Measurements from ENCODE around the gene EVA1C.
"Not testable (repeated sequence)": the region's sequence is repeated elsewhere in the genome, so short reads cannot be mapped to it uniquely, and the experiment has no call there.

The EVA1C gene

DNA sequence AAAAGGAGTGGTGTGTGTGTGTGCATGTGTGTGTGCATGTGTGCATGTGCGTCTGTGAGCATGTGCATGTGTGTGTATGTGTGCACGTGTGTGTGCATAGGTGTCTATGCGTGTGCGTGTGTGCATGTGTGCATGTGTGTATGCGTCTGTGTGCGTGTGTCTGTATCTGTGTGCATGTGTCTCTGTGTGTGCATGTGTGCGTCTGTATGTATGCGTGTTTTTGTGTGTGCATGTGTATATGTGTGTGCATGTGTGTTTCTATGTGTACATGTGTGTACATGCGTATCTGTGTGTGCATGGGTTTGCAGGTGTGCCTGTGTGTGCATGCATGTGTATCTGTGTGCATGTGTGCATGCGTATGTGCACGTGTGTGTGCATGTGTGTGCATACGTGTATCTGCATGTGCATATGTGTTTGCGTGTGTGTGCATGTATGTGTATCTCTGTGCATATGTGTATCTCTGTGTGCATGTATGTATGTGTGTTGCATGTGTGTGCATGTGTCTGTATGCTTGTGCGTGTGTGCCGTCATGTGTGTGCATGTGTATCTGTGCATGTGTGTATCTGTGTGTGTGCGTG lies 94.9 kb downstream of the EVA1C start:
- Histone ChIP-seq H3K27ac (ENCODE audit: low read length) (no peak overlapping the region), H4K20me1 (ENCODE audit: insufficient read depth, low read length) (no peaks in the 10 kb centered on the region), H3K27me3 (ENCODE audit: low read depth, low read length) (no peaks in the 10 kb centered on the region), H3K9me3 (ENCODE audit: insufficient read depth, low read length) (no peaks in the 10 kb centered on the region), H3K4me1 (ENCODE audit: low read length) (no peaks in the 10 kb centered on the region), H2AFZ (ENCODE audit: low read depth, low read length) (no peak overlapping the region), H3K4me3 (ENCODE audit: low read length) (no peak overlapping the region), H3K4me2 (ENCODE audit: low read length) (no peak overlapping the region), H3K9ac (ENCODE audit: low read length) (no peak overlapping the region), H3K79me2 (ENCODE audit: low read length) (no peaks in the 10 kb centered on the region), H3K36me3 (replicated peaks; ENCODE audit: low read depth, low read length) (no peaks in the 10 kb centered on the region)
- TF ChIP-seq EZH2phosphoT487 (IDR thresholded peaks at IDR 0.05; ENCODE audit: low read depth): no peak
- TF ChIP-seq, protein P1, sequence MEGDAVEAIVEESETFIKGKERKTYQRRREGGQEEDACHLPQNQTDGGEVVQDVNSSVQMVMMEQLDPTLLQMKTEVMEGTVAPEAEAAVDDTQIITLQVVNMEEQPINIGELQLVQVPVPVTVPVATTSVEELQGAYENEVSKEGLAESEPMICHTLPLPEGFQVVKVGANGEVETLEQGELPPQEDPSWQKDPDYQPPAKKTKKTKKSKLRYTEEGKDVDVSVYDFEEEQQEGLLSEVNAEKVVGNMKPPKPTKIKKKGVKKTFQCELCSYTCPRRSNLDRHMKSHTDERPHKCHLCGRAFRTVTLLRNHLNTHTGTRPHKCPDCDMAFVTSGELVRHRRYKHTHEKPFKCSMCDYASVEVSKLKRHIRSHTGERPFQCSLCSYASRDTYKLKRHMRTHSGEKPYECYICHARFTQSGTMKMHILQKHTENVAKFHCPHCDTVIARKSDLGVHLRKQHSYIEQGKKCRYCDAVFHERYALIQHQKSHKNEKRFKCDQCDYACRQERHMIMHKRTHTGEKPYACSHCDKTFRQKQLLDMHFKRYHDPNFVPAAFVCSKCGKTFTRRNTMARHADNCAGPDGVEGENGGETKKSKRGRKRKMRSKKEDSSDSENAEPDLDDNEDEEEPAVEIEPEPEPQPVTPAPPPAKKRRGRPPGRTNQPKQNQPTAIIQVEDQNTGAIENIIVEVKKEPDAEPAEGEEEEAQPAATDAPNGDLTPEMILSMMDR (IDR thresholded peaks at IDR 0.05; ENCODE audit: low read depth, low read length): no peak

DNA sequence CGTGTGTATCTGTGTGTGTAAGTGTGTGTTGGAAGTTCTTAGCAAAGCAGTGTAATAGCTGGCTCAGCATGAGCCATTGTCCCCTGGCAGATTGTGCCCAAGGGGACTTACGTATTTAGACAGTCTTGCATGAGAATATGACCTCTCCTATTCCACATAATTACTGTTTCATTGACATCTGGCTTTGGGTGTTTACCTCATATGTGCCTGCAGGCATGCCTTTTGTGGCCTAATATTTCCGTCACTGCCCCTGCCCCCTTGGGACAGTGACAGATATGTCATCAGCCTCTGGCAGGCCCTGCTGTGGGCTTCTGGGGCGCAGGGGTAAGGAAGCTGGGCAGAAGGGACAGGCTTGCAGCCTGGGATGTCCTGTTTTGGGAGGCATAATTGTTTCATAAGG lies 95.5 kb downstream of the EVA1C start:
- not testable (repeated sequence) for H3K9ac ChIP-seq (ENCODE audit: low read length); H3K9me3 ChIP-seq (ENCODE audit: insufficient read depth, low read length); H3K27ac ChIP-seq (ENCODE audit: low read length); H3K4me2 ChIP-seq (ENCODE audit: low read length); H4K20me1 ChIP-seq (ENCODE audit: insufficient read depth, low read length); H3K4me1 ChIP-seq (ENCODE audit: low read length); H2AFZ ChIP-seq (ENCODE audit: low read depth, low read length); H3K79me2 ChIP-seq (ENCODE audit: low read length); H3K27me3 ChIP-seq (ENCODE audit: low read depth, low read length); H3K4me3 ChIP-seq (ENCODE audit: low read length); H3K36me3 ChIP-seq (replicated peaks; ENCODE audit: low read depth, low read length)

DNA sequence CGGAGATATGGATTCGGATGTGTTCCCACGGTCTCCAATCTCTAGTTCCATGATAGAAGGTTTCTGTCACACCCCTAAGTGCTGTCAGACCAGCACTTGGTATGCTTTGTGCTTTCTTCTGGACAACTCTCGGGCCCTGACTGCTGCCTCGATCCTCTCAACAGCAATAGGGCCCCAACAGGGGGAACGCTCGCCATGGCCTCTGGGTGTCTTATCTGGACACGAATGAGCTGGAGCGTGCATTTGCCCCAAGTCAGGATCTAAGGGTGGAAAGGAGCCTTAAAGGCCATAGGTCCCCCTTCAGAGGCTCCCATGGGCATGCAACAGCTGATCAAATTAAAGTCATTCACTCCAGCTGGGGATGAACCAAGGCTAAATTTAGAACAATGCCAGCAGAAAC lies 96.1 kb downstream of the EVA1C start:
- no peaks in the 10 kb centered on the region for H3K79me2 ChIP-seq (ENCODE audit: low read length)
- no peak overlapping the region for H3K27ac ChIP-seq (ENCODE audit: low read length)
- no peak overlapping the region for H3K9ac ChIP-seq (ENCODE audit: low read length)
- no peaks in the 10 kb centered on the region for H3K4me1 ChIP-seq (ENCODE audit: low read length)
- H3K4me2 ChIP-seq (ENCODE audit: low read length): no peak overlapping the region
- H3K36me3 ChIP-seq (replicated peaks; ENCODE audit: low read depth, low read length): no peaks in the 10 kb centered on the region
- H3K9me3 ChIP-seq (ENCODE audit: insufficient read depth, low read length): no peaks in the 10 kb centered on the region
- H3K4me3 ChIP-seq (ENCODE audit: low read length): no peak overlapping the region
- TF ChIP-seq EZH2phosphoT487 (IDR thresholded peaks at IDR 0.05; ENCODE audit: low read depth): no peak
- H4K20me1 ChIP-seq (ENCODE audit: insufficient read depth, low read length): no peaks in the 10 kb centered on the region
- H3K27me3 ChIP-seq (ENCODE audit: low read depth, low read length): no peaks in the 10 kb centered on the region
- H2AFZ ChIP-seq (ENCODE audit: low read depth, low read length): no peak overlapping the region

DNA sequence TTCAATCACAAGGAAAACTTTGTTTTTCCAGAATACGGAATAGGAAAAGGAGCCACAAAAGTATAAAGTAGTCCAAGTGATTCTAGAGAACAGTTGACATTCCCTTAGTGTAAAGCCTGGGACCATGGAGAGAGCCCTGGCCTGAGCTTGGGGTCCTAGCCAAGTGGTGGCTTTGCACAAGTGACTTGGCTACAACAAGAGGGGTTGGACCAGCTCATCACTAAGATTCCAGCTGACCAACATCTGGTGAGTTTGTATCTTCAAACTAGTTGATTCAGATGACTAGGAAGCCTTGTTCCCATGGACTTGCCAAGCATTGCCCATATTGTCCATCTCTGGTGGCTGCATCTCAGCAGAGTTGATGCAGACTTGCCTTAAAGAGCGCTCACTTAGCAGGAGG lies 96.5 kb downstream of the EVA1C start:
- not testable (repeated sequence) for H4K20me1 ChIP-seq (ENCODE audit: insufficient read depth, low read length); H3K9ac ChIP-seq (ENCODE audit: low read length); H3K9me3 ChIP-seq (ENCODE audit: insufficient read depth, low read length); H3K4me3 ChIP-seq (ENCODE audit: low read length); H3K79me2 ChIP-seq (ENCODE audit: low read length); H3K27ac ChIP-seq (ENCODE audit: low read length); H2AFZ ChIP-seq (ENCODE audit: low read depth, low read length); H3K4me1 ChIP-seq (ENCODE audit: low read length); H3K36me3 ChIP-seq (replicated peaks; ENCODE audit: low read depth, low read length); H3K4me2 ChIP-seq (ENCODE audit: low read length); H3K27me3 ChIP-seq (ENCODE audit: low read depth, low read length)

DNA sequence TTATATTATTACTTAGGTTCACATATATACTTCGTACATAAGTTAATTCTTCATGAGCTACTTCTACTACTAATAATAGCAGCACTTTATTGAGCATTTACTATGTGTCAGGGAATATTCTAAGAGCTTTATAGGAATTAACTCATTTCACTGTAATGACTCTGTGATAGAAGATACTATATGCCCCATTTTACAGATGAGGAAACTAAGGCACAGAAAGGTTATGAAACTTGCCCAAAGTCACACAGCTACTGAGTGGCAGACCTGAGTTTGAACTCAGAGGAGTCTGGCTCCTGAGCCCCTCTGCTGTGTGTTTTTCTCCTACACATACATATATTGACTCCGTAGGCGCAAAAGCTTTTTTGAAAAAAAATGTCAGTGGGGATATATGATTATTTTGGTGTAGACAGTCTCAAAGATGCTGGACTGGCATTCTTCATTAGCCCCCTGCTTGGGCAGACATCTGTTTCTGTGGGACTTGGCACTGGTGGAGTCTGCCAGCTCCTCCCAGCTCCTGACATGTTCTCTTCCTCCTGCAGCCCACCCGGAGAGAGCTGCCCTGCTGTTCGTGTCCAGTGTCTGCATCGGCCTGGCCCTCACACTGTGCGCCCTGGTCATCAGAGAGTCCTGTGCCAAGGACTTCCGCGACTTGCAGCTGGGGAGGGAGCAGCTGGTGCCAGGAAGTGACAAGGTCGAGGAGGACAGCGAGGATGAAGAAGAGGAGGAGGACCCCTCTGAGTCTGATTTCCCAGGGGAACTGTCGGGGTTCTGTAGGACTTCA lies 102.0 kb downstream of the EVA1C start:
- H3K4me3 ChIP-seq (ENCODE audit: low read length): no peak overlapping the region
- no peaks in the 10 kb centered on the region for H3K4me1 ChIP-seq (ENCODE audit: low read length)
- H3K27ac ChIP-seq (ENCODE audit: low read length): no peak overlapping the region
- no peak overlapping the region for H3K9ac ChIP-seq (ENCODE audit: low read length)
- H3K79me2 ChIP-seq (ENCODE audit: low read length): no peaks in the 10 kb centered on the region
- no peaks in the 10 kb centered on the region for H3K27me3 ChIP-seq (ENCODE audit: low read depth, low read length)
- no peak overlapping the region for H3K4me2 ChIP-seq (ENCODE audit: low read length)
- no peaks in the 10 kb centered on the region for H3K9me3 ChIP-seq (ENCODE audit: insufficient read depth, low read length)
- no peaks in the 10 kb centered on the region for H3K36me3 ChIP-seq (replicated peaks; ENCODE audit: low read depth, low read length)
- no peak for TF ChIP-seq EZH2phosphoT487 (IDR thresholded peaks at IDR 0.05; ENCODE audit: low read depth)
- TF ChIP-seq, protein P1 (IDR thresholded peaks at IDR 0.05; ENCODE audit: low read depth, low read length): no peak
- H4K20me1 ChIP-seq (ENCODE audit: insufficient read depth, low read length): no peaks in the 10 kb centered on the region
- H2AFZ ChIP-seq (ENCODE audit: low read depth, low read length): no peak overlapping the region

Data from OCI-LY3 (cell line).